Uterus (tissue), 2 donors: ENCODE data around the gene PLEKHB2.

Experiments
- CTCF ChIP-seq, 4 experiments: fragments of 200-600 bp in 2 of 4; fragments of 450-650 bp in 2 of 4; sonication (generic) in 2 of 4; IDR thresholded peaks; one replicate each; pipeline ENCODE4 v1.5.1; 2016 to 2019; ENCODE audit warnings: antibody characterized with exemption in 4 of 4, mild to moderate bottlenecking in 2 of 4, moderate library complexity in 1 of 4
- POLR2A ChIP-seq, 2 donors: fragments of 450-650 bp; IDR thresholded peaks; one replicate each; pipeline ENCODE4 v1.6.1; 2016; ENCODE audit warnings: antibody characterized with exemption in 2 of 2, mild to moderate bottlenecking in 1 of 2, moderate library complexity in 1 of 2

GRCh38 chr2:131127076-131127475 is 21.9 kb downstream of the PLEKHB2 start:
- TF ChIP-seq CTCF (IDR thresholded peaks at IDR 0.05) (no peak), POLR2A (IDR thresholded peaks at IDR 0.05) (no peak)
